HepG2 (cell line): ENCODE measurements around the gene NDRG2. TPM values are rescaled to one million over a fixed set of nuclear protein-coding genes. Genes with fewer than 3 reads are reported as not detected.

Experiments
- AGO1 ChIP-seq: fragments of 200-400 bp; formaldehyde crosslinking; IDR thresholded peaks from 2 replicates; pipeline ENCODE4 v1.6.1; 2017; ENCODE audit warnings: mild to moderate bottlenecking, low read depth, low read length, moderate library complexity; ENCODE audit not compliant: poor library complexity, severe bottlenecking
- CBX5 ChIP-seq: sonication (generic); formaldehyde crosslinking; IDR thresholded peaks from 2 replicates; pipeline ENCODE4 v1.4.0; 2020; ENCODE audit warnings: missing genetic modification reagents, borderline replicate concordance
- FLYWCH1 ChIP-seq: sonication (generic); formaldehyde crosslinking; IDR thresholded peaks from 2 replicates; pipeline ENCODE4 v1.8.1; 2023; ENCODE audit warnings: mild to moderate bottlenecking, missing genetic modification reagents
- HMG20A ChIP-seq: IDR thresholded peaks from 2 replicates; pipeline ENCODE4 v1.6.1; 2016; ENCODE audit warnings: borderline replicate concordance
- KDM5B ChIP-seq: sonication (generic); formaldehyde crosslinking; IDR thresholded peaks from 2 replicates; pipeline ENCODE4 v1.4.0; 2020; ENCODE audit warnings: missing genetic modification reagents, mild to moderate bottlenecking, borderline replicate concordance
- NFRKB ChIP-seq: fragments of 450-650 bp; IDR thresholded peaks from 2 replicates; pipeline ENCODE4 v1.6.1; 2017
- PHF5A ChIP-seq: IDR thresholded peaks from one replicate; pipeline ENCODE4 v1.6.1; 2018; ENCODE audit warnings: low read depth, missing genetic modification reagents; ENCODE audit not compliant: unreplicated experiment
- RAD51 ChIP-seq: fragments of 450-650 bp; IDR thresholded peaks from 2 replicates; pipeline ENCODE4 v1.6.1; 2016; ENCODE audit warnings: borderline replicate concordance
- TGIF2 ChIP-seq: IDR thresholded peaks from 2 replicates; pipeline ENCODE4 v1.6.1; 2016; ENCODE audit warnings: control low read depth, missing compliant biosample characterization
- ZBTB7A ChIP-seq: sonication (generic); formaldehyde crosslinking; IDR thresholded peaks from 2 replicates; pipeline ENCODE4 v1.8.0; 2022; ENCODE audit warnings: mild to moderate bottlenecking, missing genetic modification reagents
- polyA plus RNA-seq, 8 experiments: library from polyadenylated mRNA; depleted of rRNA in 3 of 8; stranded (reverse) in 7 of 8; unstranded in 1 of 8; fragments of >200 nt; fragmentation: Illumina TruSeq in 4 of 8; extraction: Trizol in 4 of 8; gene quantifications; 2 replicates each; pipeline versions ENCODE4 v1.2.1 to v1.2.3, GENCODE V29; 2011 to 2016; ENCODE audit warnings: low read depth in 4 of 8, missing spikeins in 1 of 8, mixed read lengths in 1 of 8; ENCODE audit not compliant: insufficient read depth in 1 of 8
- total RNA-seq, 5 experiments: library from RNA; depleted of rRNA; stranded (reverse); fragments of >200 nt; fragmentation: Illumina TruSeq; extraction: Trizol; gene quantifications; 2 replicates each; pipeline ENCODE4 v1.2.3, GENCODE V29; 2016; ENCODE audit warnings: low read depth in 1 of 5
- TF ChIP-seq, protein P1 (sequence below): sonication (generic); formaldehyde crosslinking; IDR thresholded peaks from 2 replicates; pipeline ENCODE4 v1.4.0; 2020; ENCODE audit warnings: mild to moderate bottlenecking, missing genetic modification reagents, borderline replicate concordance
- TF ChIP-seq, protein P2 (sequence below): IDR thresholded peaks from 2 replicates; pipeline ENCODE4 v1.6.1; 2016
- TF ChIP-seq, protein P3 (sequence below): sonication (generic); formaldehyde crosslinking; IDR thresholded peaks from 2 replicates; pipeline ENCODE4 v1.4.0; 2020; ENCODE audit warnings: missing genetic modification reagents, borderline replicate concordance
- TF ChIP-seq, protein P4 (sequence below): sonication (generic); formaldehyde crosslinking; IDR thresholded peaks from 2 replicates; pipeline ENCODE4 v1.5.1; 2020; ENCODE audit warnings: missing genetic modification reagents, mild to moderate bottlenecking, borderline replicate concordance
- TF ChIP-seq, protein P5 (sequence below): sonication (generic); formaldehyde crosslinking; IDR thresholded peaks from 2 replicates; pipeline ENCODE4 v1.4.0; 2020; ENCODE audit warnings: mild to moderate bottlenecking, missing genetic modification reagents

The NDRG2 gene
- total and polyA plus RNA-seq, 2 of the 13 experiments (the other 11 are each of a cell fraction or from before 2014, with no cell fraction given): 27.2 to 189 TPM

DNA sequence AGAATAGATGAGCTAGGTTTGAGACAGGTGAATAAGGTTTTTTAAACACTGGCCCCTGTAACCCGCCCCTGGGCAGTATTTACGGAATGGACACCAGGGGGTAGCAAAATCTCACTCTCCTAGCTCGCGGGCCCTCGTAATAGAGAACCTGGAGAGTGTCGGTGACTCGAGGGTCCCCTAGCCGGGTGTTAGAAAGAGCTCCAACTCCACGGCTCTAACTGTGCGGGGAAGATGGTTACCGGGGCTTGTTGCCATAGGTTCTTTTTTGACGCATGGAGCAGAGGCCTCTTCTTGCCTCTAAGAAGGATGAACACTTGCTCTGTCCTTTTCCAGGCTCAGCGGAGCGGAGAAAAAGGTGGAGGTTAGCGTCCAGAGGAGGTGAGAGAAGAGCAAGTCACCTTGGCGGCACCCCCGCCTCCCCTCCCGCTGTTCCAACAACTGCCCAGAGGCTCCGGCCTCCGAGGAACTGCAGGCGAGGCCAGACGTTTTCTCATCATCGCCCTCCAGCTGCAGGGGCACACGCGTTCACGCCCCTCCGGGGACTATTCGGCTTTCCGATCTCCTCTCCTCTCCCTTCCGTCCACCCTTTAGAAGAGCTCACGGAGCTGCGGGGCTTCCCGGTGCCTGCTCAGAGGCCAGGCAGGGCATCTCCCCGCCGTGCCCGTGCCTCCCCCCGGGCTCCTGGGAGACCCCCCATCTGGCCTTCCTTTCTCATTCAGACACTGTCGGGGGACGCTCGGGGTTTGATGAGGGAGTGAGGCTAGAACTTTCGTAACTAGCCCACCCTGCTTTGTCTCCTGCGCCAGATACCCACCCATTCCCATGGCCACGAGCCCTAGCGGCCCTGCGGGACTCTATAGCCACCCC lies 43.9 kb upstream of the NDRG2 start (continued):
- TF ChIP-seq, protein P1, sequence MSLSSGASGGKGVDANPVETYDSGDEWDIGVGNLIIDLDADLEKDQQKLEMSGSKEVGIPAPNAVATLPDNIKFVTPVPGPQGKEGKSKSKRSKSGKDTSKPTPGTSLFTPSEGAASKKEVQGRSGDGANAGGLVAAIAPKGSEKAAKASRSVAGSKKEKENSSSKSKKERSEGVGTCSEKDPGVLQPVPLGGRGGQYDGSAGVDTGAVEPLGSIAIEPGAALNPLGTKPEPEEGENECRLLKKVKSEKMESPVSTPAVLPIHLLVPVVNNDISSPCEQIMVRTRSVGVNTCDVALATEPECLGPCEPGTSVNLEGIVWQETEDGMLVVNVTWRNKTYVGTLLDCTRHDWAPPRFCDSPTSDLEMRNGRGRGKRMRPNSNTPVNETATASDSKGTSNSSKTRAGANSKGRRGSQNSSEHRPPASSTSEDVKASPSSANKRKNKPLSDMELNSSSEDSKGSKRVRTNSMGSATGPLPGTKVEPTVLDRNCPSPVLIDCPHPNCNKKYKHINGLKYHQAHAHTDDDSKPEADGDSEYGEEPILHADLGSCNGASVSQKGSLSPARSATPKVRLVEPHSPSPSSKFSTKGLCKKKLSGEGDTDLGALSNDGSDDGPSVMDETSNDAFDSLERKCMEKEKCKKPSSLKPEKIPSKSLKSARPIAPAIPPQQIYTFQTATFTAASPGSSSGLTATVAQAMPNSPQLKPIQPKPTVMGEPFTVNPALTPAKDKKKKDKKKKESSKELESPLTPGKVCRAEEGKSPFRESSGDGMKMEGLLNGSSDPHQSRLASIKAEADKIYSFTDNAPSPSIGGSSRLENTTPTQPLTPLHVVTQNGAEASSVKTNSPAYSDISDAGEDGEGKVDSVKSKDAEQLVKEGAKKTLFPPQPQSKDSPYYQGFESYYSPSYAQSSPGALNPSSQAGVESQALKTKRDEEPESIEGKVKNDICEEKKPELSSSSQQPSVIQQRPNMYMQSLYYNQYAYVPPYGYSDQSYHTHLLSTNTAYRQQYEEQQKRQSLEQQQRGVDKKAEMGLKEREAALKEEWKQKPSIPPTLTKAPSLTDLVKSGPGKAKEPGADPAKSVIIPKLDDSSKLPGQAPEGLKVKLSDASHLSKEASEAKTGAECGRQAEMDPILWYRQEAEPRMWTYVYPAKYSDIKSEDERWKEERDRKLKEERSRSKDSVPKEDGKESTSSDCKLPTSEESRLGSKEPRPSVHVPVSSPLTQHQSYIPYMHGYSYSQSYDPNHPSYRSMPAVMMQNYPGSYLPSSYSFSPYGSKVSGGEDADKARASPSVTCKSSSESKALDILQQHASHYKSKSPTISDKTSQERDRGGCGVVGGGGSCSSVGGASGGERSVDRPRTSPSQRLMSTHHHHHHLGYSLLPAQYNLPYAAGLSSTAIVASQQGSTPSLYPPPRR (CRISPR knock-in tag): peak; percentile 48; the same call in 1 of the 2 replicates
- no peak for TF ChIP-seq FLYWCH1 (CRISPR knock-in tag)
- TF ChIP-seq, protein P2, sequence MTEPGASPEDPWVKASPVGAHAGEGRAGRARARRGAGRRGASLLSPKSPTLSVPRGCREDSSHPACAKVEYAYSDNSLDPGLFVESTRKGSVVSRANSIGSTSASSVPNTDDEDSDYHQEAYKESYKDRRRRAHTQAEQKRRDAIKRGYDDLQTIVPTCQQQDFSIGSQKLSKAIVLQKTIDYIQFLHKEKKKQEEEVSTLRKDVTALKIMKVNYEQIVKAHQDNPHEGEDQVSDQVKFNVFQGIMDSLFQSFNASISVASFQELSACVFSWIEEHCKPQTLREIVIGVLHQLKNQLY (CRISPR knock-in tag): no peak
- peak; percentile 28 for TF ChIP-seq KDM5B (CRISPR knock-in tag)
- TF ChIP-seq RAD51: no peak
- TF ChIP-seq, protein P3, sequence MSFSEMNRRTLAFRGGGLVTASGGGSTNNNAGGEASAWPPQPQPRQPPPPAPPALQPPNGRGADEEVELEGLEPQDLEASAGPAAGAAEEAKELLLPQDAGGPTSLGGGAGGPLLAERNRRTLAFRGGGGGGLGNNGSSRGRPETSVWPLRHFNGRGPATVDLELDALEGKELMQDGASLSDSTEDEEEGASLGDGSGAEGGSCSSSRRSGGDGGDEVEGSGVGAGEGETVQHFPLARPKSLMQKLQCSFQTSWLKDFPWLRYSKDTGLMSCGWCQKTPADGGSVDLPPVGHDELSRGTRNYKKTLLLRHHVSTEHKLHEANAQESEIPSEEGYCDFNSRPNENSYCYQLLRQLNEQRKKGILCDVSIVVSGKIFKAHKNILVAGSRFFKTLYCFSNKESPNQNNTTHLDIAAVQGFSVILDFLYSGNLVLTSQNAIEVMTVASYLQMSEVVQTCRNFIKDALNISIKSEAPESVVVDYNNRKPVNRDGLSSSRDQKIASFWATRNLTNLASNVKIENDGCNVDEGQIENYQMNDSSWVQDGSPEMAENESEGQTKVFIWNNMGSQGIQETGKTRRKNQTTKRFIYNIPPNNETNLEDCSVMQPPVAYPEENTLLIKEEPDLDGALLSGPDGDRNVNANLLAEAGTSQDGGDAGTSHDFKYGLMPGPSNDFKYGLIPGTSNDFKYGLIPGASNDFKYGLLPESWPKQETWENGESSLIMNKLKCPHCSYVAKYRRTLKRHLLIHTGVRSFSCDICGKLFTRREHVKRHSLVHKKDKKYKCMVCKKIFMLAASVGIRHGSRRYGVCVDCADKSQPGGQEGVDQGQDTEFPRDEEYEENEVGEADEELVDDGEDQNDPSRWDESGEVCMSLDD (CRISPR knock-in tag): no peak
- TF ChIP-seq TGIF2 (CRISPR knock-in tag): no peak
- peak; percentile 32; the same call in 1 of the 2 replicates for TF ChIP-seq ZBTB7A (CRISPR knock-in tag)
- 0 out of 2 replicates have a peak, but pooled peaks have one; percentile 47 for TF ChIP-seq CBX5 (CRISPR knock-in tag)
- TF ChIP-seq AGO1: no peak
- TF ChIP-seq, protein P4, sequence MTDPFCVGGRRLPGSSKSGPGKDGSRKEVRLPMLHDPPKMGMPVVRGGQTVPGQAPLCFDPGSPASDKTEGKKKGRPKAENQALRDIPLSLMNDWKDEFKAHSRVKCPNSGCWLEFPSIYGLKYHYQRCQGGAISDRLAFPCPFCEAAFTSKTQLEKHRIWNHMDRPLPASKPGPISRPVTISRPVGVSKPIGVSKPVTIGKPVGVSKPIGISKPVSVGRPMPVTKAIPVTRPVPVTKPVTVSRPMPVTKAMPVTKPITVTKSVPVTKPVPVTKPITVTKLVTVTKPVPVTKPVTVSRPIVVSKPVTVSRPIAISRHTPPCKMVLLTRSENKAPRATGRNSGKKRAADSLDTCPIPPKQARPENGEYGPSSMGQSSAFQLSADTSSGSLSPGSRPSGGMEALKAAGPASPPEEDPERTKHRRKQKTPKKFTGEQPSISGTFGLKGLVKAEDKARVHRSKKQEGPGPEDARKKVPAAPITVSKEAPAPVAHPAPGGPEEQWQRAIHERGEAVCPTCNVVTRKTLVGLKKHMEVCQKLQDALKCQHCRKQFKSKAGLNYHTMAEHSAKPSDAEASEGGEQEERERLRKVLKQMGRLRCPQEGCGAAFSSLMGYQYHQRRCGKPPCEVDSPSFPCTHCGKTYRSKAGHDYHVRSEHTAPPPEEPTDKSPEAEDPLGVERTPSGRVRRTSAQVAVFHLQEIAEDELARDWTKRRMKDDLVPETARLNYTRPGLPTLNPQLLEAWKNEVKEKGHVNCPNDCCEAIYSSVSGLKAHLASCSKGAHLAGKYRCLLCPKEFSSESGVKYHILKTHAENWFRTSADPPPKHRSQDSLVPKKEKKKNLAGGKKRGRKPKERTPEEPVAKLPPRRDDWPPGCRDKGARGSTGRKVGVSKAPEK (CRISPR knock-in tag): 0 out of 2 replicates have a peak, but pooled peaks have one; percentile 14
- no peak for TF ChIP-seq NFRKB
- TF ChIP-seq, protein P5, sequence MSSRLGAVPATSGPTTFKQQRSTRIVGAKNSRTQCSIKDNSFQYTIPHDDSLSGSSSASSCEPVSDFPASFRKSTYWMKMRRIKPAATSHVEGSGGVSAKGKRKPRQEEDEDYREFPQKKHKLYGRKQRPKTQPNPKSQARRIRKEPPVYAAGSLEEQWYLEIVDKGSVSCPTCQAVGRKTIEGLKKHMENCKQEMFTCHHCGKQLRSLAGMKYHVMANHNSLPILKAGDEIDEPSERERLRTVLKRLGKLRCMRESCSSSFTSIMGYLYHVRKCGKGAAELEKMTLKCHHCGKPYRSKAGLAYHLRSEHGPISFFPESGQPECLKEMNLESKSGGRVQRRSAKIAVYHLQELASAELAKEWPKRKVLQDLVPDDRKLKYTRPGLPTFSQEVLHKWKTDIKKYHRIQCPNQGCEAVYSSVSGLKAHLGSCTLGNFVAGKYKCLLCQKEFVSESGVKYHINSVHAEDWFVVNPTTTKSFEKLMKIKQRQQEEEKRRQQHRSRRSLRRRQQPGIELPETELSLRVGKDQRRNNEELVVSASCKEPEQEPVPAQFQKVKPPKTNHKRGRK (CRISPR knock-in tag): peak; percentile 36; the same call in 1 of the 2 replicates
- no peak for TF ChIP-seq PHF5A
- no peak for TF ChIP-seq HMG20A
